NT2/D1 (cell line): ENCODE data around the gene RBP5.

Experiments used
- SUZ12 ChIP-seq: IDR thresholded peaks from 2 replicates; pipeline ENCODE4 v1.6.1; 2011; ENCODE audit not compliant: insufficient read length, insufficient read depth; ENCODE audit errors: extremely low read depth
- YY1 ChIP-seq: IDR thresholded peaks from 2 replicates; pipeline ENCODE4 v1.6.1; 2011; ENCODE audit not compliant: insufficient read length, insufficient read depth
- ZNF274 ChIP-seq: IDR thresholded peaks from 2 replicates; pipeline ENCODE4 v1.6.1; 2011; ENCODE audit warnings: mild to moderate bottlenecking, low read depth, low read length

- TF ChIP-seq YY1 (no peak), ZNF274 (no peak), SUZ12 (no peak)
These were observed 28.4 kb downstream of the RBP5 start for GRCh38 chr12:7100239-7100638.
